Lung (tissue), 12 donors: Measurements from ENCODE around the gene SNCA. TPM values are rescaled to one million over a fixed set of nuclear protein-coding genes. Genes with fewer than 3 reads are reported as not detected.
A peak's percentile ranks its signal among the peaks of the same experiment; 100 is the strongest.

Experiments
- ATAC-seq: fragments of 200-7000 bp; cut with Tn5 transposase; one replicate; pipeline ENCODE4 v1.9.1; 2020; ENCODE audit warnings: moderate number of reproducible peaks; ENCODE audit not compliant: insufficient read depth, low FRiP score
- DNase-seq, 3 donors: peaks; one replicate each; pipeline ENCODE4 v3.0.0-alpha.2; 2013 to 2017
- H3K27ac ChIP-seq, 2 donors: one replicate each; pipeline ENCODE4 v1.5.1; 2013; ENCODE audit warnings: mild to moderate bottlenecking in 2 of 2, moderate library complexity in 2 of 2, control low read depth in 1 of 2, inconsistent platforms in 1 of 2, low read depth in 1 of 2, low read length in 1 of 2
- H3K27me3 ChIP-seq, 3 donors: one replicate each; pipeline ENCODE4 v1.5.1; 2013; ENCODE audit warnings: low read length in 2 of 3; ENCODE audit not compliant: control insufficient read depth in 3 of 3, insufficient read depth in 3 of 3
- H3K36me3 ChIP-seq, 4 donors: one replicate each; pipeline ENCODE4 v1.5.1; 2013; ENCODE audit warnings: low read length in 4 of 4, mild to moderate bottlenecking in 1 of 4, moderate library complexity in 1 of 4; ENCODE audit not compliant: control insufficient read depth in 4 of 4, insufficient read depth in 4 of 4
- H3K4me1 ChIP-seq, 5 donors: one replicate each; pipeline ENCODE4 v1.5.1; 2013; ENCODE audit warnings: low read length in 5 of 5, mild to moderate bottlenecking in 2 of 5, moderate library complexity in 1 of 5; ENCODE audit not compliant: control insufficient read depth in 5 of 5, insufficient read depth in 5 of 5
- H3K4me3 ChIP-seq: one replicate; pipeline ENCODE4 v1.5.1; 2013; ENCODE audit warnings: mild to moderate bottlenecking, control low read depth, moderate library complexity
- H3K9ac ChIP-seq, 2 donors: one replicate each; pipeline ENCODE4 v1.5.1; 2013; ENCODE audit warnings: low read length in 2 of 2, control low read depth in 1 of 2; ENCODE audit not compliant: insufficient read depth in 1 of 2
- H3K9me3 ChIP-seq, 4 donors: one replicate each; pipeline ENCODE4 v1.5.1; 2013; ENCODE audit warnings: low read length in 3 of 4, mild to moderate bottlenecking in 1 of 4, moderate library complexity in 1 of 4; ENCODE audit not compliant: control insufficient read depth in 4 of 4, insufficient read depth in 3 of 4
- WGBS, 2 donors: extraction: QIAGEN DNeasy Blood & Tissue Kit; methylation state at CpG; one replicate each; pipeline ENCODE4 v1.1.7; 2013; 5-methylcytosine and 5-hydroxymethylcytosine counted together
- polyA plus RNA-seq, 2 donors: library from polyadenylated mRNA; stranded (reverse); fragments of 200-250 nt; gene quantifications; one replicate each; pipeline ENCODE4 v1.2.1, GENCODE V29; 2013
- total RNA-seq, 2 donors: library from RNA; depleted of rRNA in 1 of 2; stranded (reverse); fragments of >200 nt in 1 of 2; gene quantifications; one replicate each; pipeline ENCODE4 v1.2.1, GENCODE V29; 2014 to 2021
- TF ChIP-seq, protein P1 (sequence below): IDR thresholded peaks from 2 replicates; pipeline ENCODE4 v1.5.1; 2012; ENCODE audit warnings: mild to moderate bottlenecking; ENCODE audit errors: control extremely low read depth, extremely low read depth
- donor health status: control.
- donor health status: control.
- donor health status: Bipolar disorder and iron deficiency.
- donor health status: healthy.
- donor health status: DM: yes; HTN: yes; CAD: no.

The SNCA gene
- total and polyA plus RNA-seq, 4 donors, result 7.1 to 60.4 (median 12.3) TPM

DNA sequence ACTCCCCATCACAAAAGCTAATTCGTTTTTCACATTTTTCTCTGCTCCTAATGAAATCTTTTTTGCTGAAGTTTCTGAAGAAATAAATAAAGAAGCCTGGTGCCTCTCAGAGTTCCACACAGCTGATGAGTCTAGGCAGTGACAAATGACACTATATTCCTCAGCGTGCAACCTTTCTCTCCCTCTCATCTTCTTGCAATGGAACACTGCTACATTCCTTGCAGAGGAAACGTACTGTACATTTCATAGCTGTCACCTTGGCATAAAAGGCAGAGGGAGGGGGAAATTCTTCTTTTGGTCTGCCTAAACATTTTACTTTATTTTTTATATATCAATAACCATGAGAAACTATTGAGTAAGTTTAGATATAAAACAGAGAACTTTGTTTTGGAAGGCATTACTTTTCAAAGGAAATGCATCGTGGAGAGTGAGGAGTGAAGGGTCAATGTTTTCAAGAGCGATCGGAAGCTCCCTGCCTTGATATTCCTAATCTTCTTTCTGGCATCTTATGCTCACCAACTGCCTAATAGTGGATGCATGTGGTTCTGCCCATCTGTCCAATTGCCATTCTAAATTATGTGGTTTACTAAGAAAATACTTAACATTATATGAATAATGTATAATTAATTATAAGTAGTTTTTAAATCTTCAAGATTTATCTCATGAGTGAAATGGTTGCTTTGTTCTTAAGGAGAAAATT lies 29.4 kb downstream of the SNCA start:
- Histone ChIP-seq H3K36me3 (peaks cover 0 to 6% (median 0%) of the 10 kb centered on the region in 4 donors), H3K9me3 (no peaks in the 10 kb centered on the region), H3K4me1 (peaks cover 0 to 19% (median 0%) of the 10 kb centered on the region in 5 donors), H3K4me3 (no peak overlapping the region), H3K27ac (no peak overlapping the region), H3K9ac (no peak overlapping the region), H3K27me3 (no peaks in the 10 kb centered on the region)
- DNase-seq (no peak), ATAC-seq (no peak)
- 85 to 91% methylated on average over 6 of the region's 6 CpGs for WGBS, 2 donors
- TF ChIP-seq, protein P1, sequence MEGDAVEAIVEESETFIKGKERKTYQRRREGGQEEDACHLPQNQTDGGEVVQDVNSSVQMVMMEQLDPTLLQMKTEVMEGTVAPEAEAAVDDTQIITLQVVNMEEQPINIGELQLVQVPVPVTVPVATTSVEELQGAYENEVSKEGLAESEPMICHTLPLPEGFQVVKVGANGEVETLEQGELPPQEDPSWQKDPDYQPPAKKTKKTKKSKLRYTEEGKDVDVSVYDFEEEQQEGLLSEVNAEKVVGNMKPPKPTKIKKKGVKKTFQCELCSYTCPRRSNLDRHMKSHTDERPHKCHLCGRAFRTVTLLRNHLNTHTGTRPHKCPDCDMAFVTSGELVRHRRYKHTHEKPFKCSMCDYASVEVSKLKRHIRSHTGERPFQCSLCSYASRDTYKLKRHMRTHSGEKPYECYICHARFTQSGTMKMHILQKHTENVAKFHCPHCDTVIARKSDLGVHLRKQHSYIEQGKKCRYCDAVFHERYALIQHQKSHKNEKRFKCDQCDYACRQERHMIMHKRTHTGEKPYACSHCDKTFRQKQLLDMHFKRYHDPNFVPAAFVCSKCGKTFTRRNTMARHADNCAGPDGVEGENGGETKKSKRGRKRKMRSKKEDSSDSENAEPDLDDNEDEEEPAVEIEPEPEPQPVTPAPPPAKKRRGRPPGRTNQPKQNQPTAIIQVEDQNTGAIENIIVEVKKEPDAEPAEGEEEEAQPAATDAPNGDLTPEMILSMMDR, result no peak

DNA sequence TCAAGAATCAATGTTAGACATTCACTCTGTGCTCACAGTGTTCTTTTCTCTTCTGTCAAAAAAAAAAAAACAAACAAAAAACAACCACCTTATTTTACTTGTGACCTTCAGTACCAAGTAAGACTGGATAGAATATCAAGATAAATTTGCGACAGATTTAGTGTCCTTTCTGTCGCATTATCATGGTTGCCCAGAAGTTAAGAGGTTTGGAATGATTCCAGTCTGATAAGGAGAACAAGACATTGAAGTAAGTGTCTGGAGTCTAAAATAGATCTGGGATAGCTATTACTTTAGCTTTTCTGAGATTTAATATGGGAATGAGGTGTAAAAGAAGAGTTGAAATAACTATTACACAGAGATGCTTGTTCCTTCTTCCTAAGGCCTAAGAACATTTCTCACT lies 31.7 kb downstream of the SNCA start:
- Histone ChIP-seq H3K27ac (no peak overlapping the region), H3K9ac (no peak overlapping the region), H3K4me1 (peaks cover 0 to 19% (median 0%) of the 10 kb centered on the region in 5 donors), H3K9me3 (no peaks in the 10 kb centered on the region), H3K27me3 (no peaks in the 10 kb centered on the region), H3K4me3 (no peak overlapping the region), H3K36me3 (peaks cover 0 to 2% (median 0%) of the 10 kb centered on the region in 4 donors)
- TF ChIP-seq, protein P1, result no peak
- ATAC-seq (no peak), DNase-seq (peak in 2 of 3 donors; percentile 29 to 31)
- 66 to 87% methylated on average over 2 of the region's 2 CpGs for WGBS, 2 donors

DNA sequence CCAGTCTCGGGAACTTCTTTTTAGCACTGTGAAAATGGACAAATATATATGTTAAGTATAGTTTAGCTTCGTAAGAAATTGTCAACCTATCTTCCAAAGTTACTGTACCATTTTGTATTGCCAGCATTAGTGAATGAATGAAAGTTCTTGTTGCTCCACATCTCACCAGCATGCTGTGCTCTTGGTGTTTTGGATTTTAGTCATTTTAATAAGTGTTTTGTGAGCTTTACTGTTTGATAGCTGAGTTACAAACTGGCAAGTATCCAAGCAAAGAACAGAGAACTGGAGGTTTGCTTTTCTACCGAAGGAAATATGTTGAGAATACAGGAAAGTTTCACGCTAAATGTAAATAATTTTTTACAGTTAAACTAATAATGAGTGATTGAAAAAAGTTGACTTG lies 33.0 kb downstream of the SNCA start:
- H3K9ac ChIP-seq, result no peak overlapping the region
- no peaks in the 10 kb centered on the region for H3K36me3 ChIP-seq
- no peak for ATAC-seq
- H3K9me3 ChIP-seq, result no peaks in the 10 kb centered on the region
- peaks cover 0 to 19% (median 0%) of the 10 kb centered on the region in 5 donors for H3K4me1 ChIP-seq
- no peak overlapping the region for H3K4me3 ChIP-seq
- H3K27me3 ChIP-seq, result no peaks in the 10 kb centered on the region
- peak in 2 of 3 donors; percentile 72 to 76 for DNase-seq
- TF ChIP-seq, protein P1, result no peak
- H3K27ac ChIP-seq, result no peak overlapping the region
- 81 to 89% methylated on average over 4 of the region's 4 CpGs for WGBS, 2 donors
